ENCODE results near the gene GFER.
"Not testable (repeated sequence)": the region's sequence is repeated elsewhere in the genome, so short reads cannot be mapped to it uniquely, and the experiment has no call there.

The GFER gene

GRCh38 chr16:1957434-1958142 is 26.4 kb upstream of the GFER start:
- DNase-seq (ENCODE audit: low read depth in 3 of 3, low spot score in 1 of 3): not testable (repeated sequence)

- DNase-seq (ENCODE audit: low read depth in 3 of 3, low spot score in 1 of 3): not testable (repeated sequence)
Measured at GRCh38 chr16:1958143-1958491, 25.9 kb upstream of the GFER start.

GRCh38 chr16:1958715-1959268 is 25.2 kb upstream of the GFER start:
- DNase-seq (ENCODE audit: low read depth in 3 of 3, low spot score in 1 of 3): no peak

GRCh38 chr16:1959269-1960039 is 24.5 kb upstream of the GFER start, which contains the start of gene NDUFB10:
TSS of gene NDUFB10 (plus strand) at chr16:1959538. CDS start at chr16:1959625, 87 bp downstream.
- DNase-seq (ENCODE audit: low read depth in 3 of 3, low spot score in 1 of 3): peak; percentile 72 to 93 (median 80)

GRCh38 chr16:1960665-1961630 is 23.0 kb upstream of the GFER start:
- DNase-seq (ENCODE audit: low read depth in 3 of 3, low spot score in 1 of 3): peak in 1 of 3 donors; percentile 42

GRCh38 chr16:1961651-1962067 is 22.3 kb upstream of the GFER start:
- DNase-seq (ENCODE audit: low read depth in 3 of 3, low spot score in 1 of 3): no peak

GRCh38 chr16:1962161-1963153 is 21.5 kb upstream of the GFER start:
- DNase-seq (ENCODE audit: low read depth in 3 of 3, low spot score in 1 of 3): not testable (repeated sequence)

- peak in 1 of 3 donors; percentile 42 for DNase-seq (ENCODE audit: low read depth in 3 of 3, low spot score in 1 of 3)
Measured at GRCh38 chr16:1963806-1964505, 20.0 kb upstream of the GFER start.

- DNase-seq (ENCODE audit: low read depth in 3 of 3, low spot score in 1 of 3): peak; percentile 95 to 99 (median 97)
Measured at GRCh38 chr16:1964506-1965395, 19.2 kb upstream of the GFER start, which contains the start of gene RPS2. TSS of gene RPS2 (minus strand) at chr16:1964826. CDS start at chr16:1964625, 201 bp downstream.

- DNase-seq (ENCODE audit: low read depth in 3 of 3, low spot score in 1 of 3): no peak
Measured at GRCh38 chr16:1965396-1966001, 18.5 kb upstream of the GFER start.

GRCh38 chr16:1966460-1966859 is 17.5 kb upstream of the GFER start, which contains the start of gene RNF151:
TSS of gene RNF151 (plus strand) at chr16:1966856. CDS start at chr16:1966882, 26 bp downstream.
- no peak for DNase-seq (ENCODE audit: low read depth in 3 of 3, low spot score in 1 of 3)

- no peak for DNase-seq (ENCODE audit: low read depth in 3 of 3, low spot score in 1 of 3)
Measured at GRCh38 chr16:1968146-1968953, 15.6 kb upstream of the GFER start.

GRCh38 chr16:1971796-1972489 is 12.1 kb upstream of the GFER start, which contains the start of gene TBL3:
TSS of gene TBL3 (plus strand) at chr16:1972053. CDS start at chr16:1972165, 112 bp downstream.
- peak; percentile 89 to 95 (median 94) for DNase-seq (ENCODE audit: low read depth in 3 of 3, low spot score in 1 of 3)

- no peak for DNase-seq (ENCODE audit: low read depth in 3 of 3, low spot score in 1 of 3)
Measured at GRCh38 chr16:1972490-1972877, 11.5 kb upstream of the GFER start.

- no peak for DNase-seq (ENCODE audit: low read depth in 3 of 3, low spot score in 1 of 3)
Measured at GRCh38 chr16:1973461-1974156, 10.4 kb upstream of the GFER start.

All from stimulated activated CD4-positive, alpha-beta T cell treated with anti-CD3 and anti-CD28 coated beads, TNF-alpha, amount 100 ng/mL, for 1 hour (primary cell).